ENCODE data around the gene FAAP20.

- TF ChIP-seq, protein P1, sequence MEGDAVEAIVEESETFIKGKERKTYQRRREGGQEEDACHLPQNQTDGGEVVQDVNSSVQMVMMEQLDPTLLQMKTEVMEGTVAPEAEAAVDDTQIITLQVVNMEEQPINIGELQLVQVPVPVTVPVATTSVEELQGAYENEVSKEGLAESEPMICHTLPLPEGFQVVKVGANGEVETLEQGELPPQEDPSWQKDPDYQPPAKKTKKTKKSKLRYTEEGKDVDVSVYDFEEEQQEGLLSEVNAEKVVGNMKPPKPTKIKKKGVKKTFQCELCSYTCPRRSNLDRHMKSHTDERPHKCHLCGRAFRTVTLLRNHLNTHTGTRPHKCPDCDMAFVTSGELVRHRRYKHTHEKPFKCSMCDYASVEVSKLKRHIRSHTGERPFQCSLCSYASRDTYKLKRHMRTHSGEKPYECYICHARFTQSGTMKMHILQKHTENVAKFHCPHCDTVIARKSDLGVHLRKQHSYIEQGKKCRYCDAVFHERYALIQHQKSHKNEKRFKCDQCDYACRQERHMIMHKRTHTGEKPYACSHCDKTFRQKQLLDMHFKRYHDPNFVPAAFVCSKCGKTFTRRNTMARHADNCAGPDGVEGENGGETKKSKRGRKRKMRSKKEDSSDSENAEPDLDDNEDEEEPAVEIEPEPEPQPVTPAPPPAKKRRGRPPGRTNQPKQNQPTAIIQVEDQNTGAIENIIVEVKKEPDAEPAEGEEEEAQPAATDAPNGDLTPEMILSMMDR (IDR thresholded peaks at IDR 0.05; ENCODE audit: poor library complexity) = no peak
- no peak for TF ChIP-seq EZH2 (IDR thresholded peaks at IDR 0.05; ENCODE audit: borderline replicate concordance)
Measured at GRCh38 chr1:2152954-2153353, 41.6 kb downstream of the FAAP20 start.

Data from hepatocyte (in vitro differentiated cells).